GM21529 (cell line): Measurements from ENCODE around the gene MRPL51.
A peak's percentile ranks its signal among the peaks of the same experiment; 100 is the strongest.
"Not testable (repeated sequence)": the region's sequence is repeated elsewhere in the genome, so short reads cannot be mapped to it uniquely, and the experiment has no call there.

Source experiments
- ATAC-seq: cut with Tn5 transposase; IDR thresholded peaks from one replicate; pipeline ENCODE4 v1.9.1; 2021; ENCODE audit not compliant: unreplicated experiment

MRPL51 gene

GRCh38 chr12:6492838-6493496, at the start of gene MRPL51:
MRPL51 (minus strand) TSS chr12:6493262; CDS start chr12:6493136, 126 bp downstream.
- ATAC-seq, result peak; percentile 54

- ATAC-seq, result no peak
Observed at GRCh38 chr12:6542209-6543009, 49.3 kb upstream of the MRPL51 start.

GRCh38 chr12:6541371-6542165, 48.5 kb upstream of the MRPL51 start:
- ATAC-seq, result no peak

- ATAC-seq, result peak; percentile 30
Observed at GRCh38 chr12:6540181-6540877, 47.3 kb upstream of the MRPL51 start.

GRCh38 chr12:6539707-6540134, 46.7 kb upstream of the MRPL51 start:
- no peak for ATAC-seq

- ATAC-seq, result no peak
Observed at GRCh38 chr12:6539314-6539682, 46.2 kb upstream of the MRPL51 start.

- no peak for ATAC-seq
Observed at GRCh38 chr12:6538420-6539313, 45.6 kb upstream of the MRPL51 start.

- ATAC-seq, result not testable (repeated sequence)
Observed at GRCh38 chr12:6537580-6538419, 44.7 kb upstream of the MRPL51 start.

- ATAC-seq, result no peak
Observed at GRCh38 chr12:6536894-6537579, 44.0 kb upstream of the MRPL51 start.

GRCh38 chr12:6535960-6536847, 43.1 kb upstream of the MRPL51 start:
- ATAC-seq, result no peak

- no peak for ATAC-seq
Observed at GRCh38 chr12:6535697-6535946, 42.6 kb upstream of the MRPL51 start.

- ATAC-seq, result no peak
Observed at GRCh38 chr12:6534945-6535696, 42.1 kb upstream of the MRPL51 start.

GRCh38 chr12:6534695-6534944, 41.6 kb upstream of the MRPL51 start:
- ATAC-seq, result no peak

GRCh38 chr12:6533923-6534694, 41.0 kb upstream of the MRPL51 start, which contains the start of gene GAPDH:
GAPDH (plus strand) TSS chr12:6534517; CDS start chr12:6534833, 316 bp downstream.
- ATAC-seq, result peak; percentile 51

- peak; percentile 6 for ATAC-seq
Observed at GRCh38 chr12:6533653-6533922, 40.5 kb upstream of the MRPL51 start.

GRCh38 chr12:6532927-6533652, 40.0 kb upstream of the MRPL51 start:
- peak; percentile 12 for ATAC-seq
